GM19324 (cell line): ENCODE results near the gene NR6A1.
"Not testable (repeated sequence)": the region's sequence is repeated elsewhere in the genome, so short reads cannot be mapped to it uniquely, and the experiment has no call there.

Experiments used
- ATAC-seq: cut with Tn5 transposase; IDR thresholded peaks from one replicate; pipeline ENCODE4 v1.9.1; 2021; ENCODE audit warnings: mild to moderate bottlenecking, moderate library complexity; ENCODE audit not compliant: unreplicated experiment, low FRiP score

NR6A1 gene

DNA sequence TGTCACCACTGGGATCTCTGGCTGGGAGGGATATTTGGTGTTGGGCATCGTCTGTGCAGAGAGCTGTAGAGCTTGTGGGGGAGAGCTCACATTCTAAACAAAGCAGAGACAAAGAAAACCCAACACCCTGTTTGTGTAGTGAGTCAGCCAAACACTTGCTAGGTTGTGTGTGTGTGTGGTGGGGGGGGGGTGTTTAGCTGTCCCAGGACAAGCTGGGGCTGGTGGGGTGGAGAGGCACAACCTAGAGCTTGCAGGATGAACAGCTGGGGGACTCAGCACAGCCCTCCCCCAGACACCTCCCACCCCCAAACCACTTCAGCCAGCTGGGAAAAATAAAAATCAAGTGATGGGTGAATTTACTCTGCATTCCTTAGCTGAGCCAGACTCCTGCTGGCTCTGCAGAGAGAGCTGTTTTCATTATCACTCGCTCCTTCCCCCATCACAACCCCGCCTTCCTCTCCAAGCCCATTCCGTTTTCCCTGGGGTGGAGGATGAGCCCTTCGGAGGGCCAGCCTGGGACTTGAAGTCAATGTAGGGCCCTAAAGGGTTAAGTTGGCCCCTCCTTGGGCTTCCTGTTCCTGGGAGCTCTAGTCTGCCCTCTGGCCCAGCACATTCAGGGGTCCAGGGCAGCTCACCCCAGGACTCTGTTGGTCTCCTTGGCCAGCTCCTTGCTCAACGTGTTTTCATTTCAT is 8.4 kb upstream of the NR6A1 start:
- no peak for ATAC-seq

DNA sequence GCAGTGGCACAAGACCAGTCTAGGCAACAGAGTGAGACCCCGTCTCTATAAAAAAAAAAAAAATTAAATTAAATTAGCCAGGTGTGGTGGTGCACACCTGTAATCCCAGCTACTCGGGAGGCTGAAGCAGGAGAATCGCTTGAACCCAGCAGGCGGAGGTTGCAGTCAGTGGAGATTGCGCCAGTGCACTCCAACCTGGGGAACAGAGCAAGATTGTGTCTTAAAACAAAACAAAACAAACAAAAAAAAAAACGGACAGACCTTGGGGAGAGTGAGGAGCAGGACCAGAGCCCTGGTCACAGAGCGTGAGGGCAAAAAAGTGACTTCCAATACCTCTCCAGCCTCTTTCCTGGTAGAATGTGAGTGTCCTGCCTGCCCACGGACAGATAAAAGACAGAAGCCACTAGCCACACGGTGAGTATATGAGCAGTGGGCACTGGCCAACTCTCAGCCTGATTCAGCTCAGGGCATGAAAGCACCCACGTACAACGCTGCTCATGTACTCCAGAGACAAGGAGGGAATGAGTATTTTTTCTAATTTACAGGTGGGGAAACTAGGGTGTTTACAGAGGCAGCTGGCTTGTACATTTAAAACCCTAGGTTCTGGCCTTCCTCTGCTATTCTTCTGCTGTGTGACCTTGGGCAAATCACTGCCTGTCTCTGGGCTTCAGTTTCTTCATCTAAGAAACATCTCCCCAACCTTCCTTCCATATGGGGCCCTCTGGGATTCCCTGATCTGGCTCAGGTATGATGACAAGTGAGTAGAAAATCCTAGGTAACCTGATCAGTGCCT is 7.7 kb upstream of the NR6A1 start:
- ATAC-seq: no peak

DNA sequence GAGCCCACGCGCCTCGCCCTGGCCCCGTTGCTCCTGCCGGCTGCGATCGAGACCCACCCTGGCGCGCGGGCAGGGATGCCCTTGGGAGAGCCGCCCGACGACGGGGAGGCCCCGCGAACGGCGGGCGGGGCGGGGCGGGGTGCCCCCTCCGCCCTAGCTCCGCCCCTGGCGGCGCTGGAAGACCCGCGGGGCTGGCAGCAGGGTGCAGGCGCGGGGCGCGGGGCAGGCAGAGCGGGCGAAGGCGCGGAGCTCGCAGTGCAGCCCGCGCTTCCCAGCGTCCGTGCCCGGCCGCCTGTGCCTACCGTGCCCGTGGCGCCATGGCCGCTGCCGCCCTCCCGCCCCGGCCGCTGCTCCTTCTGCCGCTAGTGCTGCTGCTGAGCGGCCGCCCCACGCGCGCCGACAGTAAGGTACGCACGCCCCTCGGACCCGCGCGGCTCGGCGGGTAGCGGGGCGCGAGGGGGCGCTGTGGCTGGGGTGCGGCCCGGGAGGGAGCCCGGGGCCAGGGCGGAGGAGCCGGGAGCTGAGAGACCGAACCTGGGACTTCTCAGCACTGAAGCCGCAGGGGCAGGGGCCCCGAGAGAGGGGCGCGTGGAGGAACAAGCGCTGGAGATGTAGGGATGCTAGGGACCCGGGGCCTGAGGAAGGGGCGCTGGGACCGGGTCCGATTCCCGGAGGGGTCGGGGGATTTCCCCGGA is 6.0 kb upstream of the NR6A1 start, which contains the start of gene OLFML2A:
Gene OLFML2A, plus strand, starts transcription at position 180 of the 695 bp plus-strand sequence. Its CDS starts 138 bp downstream, at position 318.
- ATAC-seq: no peak

DNA sequence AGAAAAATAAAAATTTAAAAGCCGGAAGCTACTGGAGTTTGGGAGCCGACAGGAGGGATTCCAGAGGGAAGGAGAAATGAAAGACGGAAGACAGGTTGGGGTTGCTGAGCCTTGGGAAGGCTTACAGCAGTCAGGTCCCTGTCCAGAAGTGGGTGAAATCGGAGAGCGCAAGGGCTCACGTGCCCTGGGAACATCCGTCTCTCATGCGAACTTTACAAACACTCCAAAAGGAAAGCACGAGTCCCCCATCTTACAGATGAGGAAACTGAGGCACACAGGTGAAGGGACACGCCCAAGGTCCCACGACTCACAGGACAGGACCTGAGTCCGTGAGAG is 5.5 kb upstream of the NR6A1 start:
- no peak for ATAC-seq

DNA sequence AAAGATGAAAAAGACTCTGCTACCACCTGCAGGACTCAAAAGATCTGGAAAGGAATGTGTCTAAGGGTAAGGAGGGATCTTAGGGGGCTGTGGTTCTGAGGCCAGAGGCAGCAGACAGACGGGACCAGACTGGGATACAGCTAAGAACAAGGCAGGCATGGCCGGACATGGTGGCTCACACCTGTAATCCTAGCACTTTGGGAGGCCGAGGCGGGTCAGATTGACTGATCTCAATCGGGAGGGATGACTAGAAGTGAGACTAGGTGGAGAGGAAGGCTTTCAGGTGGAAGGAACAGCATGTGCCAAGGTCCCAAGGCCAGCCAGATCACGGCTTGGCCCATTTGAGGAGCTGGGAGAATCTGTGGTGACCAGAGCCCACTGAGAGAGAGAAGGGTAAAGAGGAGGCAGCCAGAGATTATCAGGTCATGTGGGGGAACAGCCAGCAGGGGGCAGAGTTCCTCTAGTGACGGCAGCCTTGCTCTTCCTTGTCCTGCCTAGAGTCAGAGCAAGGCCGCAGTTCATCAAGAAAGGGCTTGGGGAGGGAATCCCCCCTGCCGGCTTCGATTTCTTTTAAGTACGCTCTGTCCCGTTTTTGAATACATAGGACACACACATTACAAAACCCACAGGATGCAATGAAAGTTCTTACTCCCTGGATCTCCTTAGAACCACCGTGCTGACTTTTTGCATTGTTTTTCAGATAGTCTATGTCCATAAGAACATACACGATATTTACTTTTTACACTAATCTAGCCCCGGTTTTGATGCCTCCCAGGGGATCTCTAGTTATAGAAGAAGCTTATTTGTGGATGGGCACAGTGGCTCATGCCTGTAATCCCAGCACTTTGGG is 3.2 kb upstream of the NR6A1 start:
- no peak for ATAC-seq

DNA sequence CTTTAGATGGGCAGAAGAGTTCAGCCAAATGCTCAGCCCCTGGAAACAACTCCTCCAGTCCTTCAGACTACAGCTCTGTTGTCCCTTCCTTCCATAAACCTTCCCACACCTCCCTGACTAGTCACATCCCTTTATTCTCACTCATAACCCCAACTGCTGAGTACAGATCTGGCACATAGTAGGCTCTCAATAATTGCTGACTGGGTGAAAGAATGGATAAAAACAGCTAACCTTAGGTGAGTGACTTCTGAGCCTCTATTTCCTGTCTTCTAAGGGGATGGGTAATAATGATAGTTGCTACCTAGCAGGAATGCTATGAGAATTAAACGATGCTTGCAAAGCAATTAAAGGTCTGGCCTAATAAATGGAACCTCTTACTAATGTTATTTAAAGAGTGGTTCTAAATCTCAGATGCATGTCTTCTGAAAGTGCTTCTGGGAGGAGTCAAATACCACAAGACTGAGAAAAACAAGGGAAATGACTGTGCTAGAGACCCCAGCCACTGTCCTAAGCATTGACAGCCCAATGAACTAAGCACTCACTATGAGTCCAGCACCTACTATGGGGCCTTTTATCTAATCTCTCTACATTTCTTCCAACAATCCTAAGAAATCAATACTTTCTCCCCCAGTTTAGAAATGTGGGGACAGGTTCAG is 2.5 kb upstream of the NR6A1 start:
- ATAC-seq: no peak

DNA sequence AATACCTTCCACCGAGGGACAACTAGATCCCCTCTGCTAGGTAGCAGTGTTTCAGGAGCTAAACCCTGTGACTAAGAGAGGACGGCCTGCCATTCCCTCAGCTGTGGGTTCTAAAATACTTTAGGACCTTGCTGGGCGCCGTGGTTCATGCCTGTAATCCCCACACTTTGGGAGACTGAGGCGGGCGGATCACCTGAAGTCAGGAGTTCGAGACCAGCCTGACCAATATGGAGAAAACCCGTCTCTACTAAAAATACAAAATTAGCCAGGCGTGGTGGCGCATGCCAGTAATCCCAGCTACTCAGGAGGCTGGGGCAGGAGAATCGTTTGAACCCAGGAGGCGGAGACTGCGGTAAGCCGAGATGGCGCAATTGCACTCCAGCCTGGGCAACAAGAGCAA is 1.8 kb upstream of the NR6A1 start:
- not testable (repeated sequence) for ATAC-seq

DNA sequence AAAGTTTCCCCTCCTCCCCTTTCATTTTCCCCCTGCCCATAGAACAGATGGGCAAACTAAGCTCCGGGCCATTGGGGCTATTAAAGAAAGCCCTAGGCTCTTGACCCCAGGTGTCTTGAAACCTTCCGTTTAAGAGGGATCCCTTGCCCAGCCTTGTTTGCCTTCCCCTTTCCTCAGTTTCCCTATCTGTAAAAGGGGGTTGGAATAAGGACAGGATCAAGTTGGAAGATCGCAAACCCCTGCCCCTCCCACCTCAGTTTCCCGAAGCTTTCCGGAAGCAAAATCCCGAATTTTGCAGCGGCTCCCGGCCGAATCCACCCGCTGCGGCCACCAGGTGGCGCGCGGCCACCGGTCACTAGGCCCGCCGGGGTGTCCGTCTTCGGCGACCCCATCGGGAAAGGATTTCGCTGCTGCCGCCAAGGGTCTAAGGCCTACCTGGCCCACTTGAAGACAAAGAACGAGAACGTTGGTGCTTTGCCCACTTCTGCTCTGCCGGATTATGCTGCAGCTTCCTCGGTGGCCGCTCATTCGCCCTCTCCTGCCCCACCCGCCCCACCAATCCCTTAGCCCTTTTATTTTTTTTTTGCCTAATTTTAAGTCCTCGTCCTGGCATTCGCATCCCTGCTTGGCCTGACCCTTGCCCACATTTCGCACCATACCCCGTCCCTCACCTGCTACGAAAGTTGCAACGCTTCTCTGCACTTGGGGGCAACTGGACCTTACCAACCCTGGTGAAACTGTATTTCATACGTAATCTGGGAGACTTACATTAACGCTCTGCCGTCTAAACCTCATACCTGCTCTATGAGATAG is 962 bp upstream of the NR6A1 start:
- no peak for ATAC-seq

DNA sequence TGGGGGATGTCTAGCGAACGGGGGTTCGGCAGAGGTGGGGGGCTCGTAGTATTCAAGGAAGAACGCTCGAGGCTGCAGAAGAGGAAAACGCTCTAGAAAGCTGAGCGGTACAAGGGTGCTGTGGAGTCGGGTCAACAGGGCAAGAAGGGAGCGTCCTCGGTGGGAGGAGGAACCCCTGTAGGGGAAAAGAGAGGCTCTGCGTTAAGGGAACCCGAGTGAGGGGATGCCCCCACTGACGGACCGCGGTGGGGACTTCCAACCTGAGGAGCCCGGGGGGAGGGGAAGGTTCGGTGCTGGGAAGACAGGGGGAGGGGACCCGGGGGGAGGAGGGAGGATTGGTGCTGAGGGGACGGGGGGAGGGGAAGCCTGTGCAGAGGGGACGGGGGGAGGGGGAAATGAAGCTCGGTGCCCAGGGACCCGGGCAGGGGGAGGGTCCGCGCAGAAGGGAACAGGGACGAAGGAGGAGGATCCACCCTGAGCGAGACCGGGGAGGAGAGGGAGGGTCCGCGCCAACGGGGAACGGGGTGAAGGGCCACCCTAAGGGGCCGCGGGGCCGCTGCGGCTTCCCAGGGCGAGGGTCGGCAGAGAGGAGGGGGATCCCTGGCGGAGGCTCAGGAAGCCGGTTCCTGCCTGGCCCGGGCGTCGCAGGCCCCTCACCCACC is 621 bp downstream of the NR6A1 start:
- no peak for ATAC-seq

DNA sequence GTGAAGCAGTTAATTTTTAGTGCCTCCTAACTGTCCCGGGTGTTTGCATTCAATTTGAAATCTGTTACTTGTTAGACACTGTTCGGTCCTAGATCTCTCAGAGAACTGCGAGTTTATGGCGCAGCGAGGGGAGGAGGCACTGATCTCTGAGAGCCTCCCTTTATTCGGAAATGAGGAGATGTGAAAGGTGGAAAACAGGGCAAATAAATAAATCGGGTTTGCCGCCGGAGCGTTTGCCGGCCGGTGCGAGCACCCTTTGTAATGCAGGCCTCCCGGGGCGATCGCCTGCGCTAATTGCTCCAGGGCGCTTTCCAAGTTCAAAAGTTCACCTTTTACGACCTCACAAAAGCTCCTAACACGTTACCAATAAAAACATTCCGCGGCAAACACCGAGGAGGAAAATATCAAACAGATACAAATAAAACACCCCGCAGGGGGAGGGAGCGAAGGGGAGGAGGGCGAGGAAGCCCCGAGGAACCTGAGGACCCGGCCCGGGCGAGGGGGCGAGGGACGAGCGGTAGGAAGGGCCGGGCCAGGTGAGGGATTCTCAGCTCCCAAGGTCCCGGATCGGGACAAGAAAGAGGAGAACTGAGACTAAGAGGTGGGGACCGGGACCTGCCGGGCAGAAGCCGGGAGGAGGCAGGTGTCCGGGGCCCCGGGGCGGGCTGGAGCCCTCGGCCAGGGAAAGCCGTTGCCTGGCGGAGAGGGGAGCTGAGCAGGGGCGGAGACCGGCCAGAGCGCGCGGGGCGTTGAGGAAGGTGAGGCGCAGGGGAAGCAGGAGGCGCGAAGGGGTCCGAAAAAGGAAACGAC is 1.4 kb downstream of the NR6A1 start:
- no peak for ATAC-seq

DNA sequence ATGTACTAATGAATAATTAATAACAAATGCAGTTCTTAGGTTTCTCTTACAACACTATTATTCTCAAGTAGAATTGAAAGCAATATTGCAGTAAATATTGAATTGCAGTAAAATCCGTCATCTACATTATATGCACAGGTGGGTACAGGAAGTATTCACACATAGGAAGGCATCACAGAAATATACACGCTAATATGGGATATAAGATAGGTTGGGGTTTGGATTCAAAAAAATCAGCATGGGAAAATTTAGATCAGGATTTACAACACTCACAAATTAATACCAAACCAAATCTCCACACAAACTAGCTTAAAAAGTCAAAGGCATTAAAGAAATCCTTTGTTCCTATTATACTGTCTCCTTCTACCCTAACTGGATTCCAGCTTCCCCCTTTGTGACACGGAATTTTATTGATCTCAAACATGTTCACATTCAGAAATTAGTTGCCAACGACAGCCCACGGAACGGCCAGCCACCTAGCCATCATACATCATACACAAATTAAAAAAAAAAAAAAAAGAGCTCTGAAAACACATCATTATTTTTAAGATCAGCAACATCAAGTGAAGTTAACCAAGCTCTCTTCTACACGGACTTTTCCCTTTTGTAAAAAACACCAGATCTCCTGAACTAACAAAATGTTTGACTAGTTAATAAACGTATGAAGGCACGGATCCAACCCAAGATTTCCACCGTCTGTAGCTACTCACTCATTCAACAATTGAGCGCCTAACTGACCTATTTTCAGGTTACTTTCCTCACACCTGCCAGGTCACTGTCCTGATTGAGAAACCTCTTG is 2.2 kb downstream of the NR6A1 start:
- no peak for ATAC-seq

DNA sequence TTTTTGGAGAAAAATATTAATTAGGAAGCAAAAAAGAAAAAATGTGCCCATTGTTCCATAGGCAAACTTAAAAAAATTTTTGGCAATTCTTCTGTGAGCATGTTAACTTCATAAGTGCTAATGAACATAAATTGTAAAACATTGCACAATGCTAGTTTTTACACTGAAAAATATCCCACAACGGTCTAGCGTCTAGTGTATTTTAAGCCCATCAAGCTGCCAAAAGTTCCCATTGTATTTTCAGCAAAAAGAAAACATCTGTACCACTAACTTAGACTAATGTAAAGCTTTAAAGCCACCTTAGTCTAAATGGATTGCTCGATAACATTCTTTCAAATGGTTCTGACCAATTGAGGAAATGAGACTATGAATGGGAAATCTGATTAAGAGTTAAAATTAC is 2.8 kb downstream of the NR6A1 start:
- no peak for ATAC-seq

DNA sequence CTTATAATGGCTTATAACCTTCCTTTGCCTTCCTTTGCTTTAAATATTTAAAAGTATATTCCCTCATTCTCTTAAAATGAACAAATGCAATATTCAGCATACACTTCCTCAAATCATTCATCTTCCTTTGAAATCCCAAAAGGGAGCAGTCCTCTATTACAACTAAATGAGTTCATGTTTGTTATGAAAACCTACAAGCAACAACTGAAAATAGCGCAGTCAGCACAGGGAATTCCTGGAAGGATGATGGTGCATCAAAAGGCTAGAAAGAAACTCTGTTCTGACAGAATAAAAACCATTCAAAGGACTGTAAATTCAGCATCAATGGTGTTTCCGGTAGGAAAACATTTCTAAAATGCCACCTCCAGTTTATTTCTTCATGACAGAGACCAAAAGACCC is 3.3 kb downstream of the NR6A1 start:
- no peak for ATAC-seq

DNA sequence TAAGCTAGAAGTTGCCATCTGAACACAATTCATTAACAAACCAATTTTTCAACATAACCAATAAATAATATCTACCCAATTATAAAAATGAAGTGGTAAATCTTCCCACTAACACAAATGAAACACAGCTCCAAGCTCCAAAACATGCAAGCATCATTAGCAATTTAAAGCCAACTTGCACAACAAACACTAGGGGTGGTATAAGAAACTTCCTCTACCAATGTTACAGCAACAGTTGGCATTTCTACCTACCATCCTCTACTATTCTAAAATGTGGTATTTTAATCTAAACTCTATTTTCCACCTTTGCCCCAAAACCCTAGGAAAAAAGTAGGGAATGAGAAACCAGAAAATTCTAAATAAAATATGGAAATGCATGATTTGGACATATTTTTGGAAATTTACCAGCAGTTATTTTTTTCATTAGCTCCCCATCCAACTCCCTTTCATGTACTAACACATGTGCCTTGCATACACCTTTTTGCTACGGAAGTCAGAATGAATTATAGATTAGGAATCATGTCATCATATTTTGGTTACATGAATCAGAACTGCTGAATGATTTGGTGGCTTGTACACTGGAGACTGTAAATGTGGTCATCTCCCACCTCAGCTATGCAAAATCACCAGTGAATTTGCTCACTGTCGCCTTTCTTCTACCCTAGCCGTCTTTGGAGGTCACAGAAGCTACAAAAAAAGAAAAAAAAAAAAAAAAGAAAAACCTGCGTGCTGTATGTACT is 4.1 kb downstream of the NR6A1 start:
- ATAC-seq: no peak

DNA sequence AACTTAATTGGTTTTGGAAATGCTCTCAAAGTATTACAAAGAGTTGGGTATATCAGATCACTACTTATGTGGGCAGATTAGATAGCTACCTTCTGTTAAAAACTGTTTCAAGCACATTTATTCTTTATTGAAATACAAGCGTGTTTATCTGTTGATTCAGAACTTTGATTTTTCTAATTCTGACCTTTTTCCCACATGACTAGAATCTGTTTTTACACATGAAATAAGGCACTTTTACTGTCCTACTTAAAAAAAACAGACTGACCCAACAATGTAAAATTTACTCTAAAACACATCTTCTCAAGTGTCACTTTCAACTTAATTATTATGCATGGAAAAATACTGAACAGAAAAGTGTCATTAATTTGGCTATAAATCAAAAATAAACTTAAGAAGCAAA is 4.8 kb downstream of the NR6A1 start:
- no peak for ATAC-seq

DNA sequence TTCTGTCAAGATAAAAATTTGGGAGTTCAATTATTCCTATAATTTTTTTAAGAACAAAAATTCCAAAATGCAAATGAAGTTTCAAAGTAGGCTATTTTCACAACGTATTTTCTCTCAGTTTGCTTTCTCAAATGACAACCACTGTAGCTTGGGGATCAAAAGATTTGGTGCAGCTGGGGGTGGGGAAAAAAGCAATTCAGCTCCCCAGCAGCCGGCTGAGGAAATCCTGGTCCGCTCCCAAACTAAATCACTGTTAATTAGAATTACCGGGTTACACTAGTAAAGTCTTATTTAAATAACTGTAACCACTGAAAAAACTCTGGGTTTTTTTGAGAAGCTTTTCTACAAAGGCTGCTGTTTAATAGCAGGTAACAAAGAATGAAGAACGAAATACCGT is 5.7 kb downstream of the NR6A1 start:
- ATAC-seq: no peak
